Calu3 (cell line): ENCODE results near the gene PILRA. TPM values are rescaled to one million over a fixed set of nuclear protein-coding genes. Genes with fewer than 3 reads are reported as not detected.

ENCODE experiments used
- BruUV-seq: library from RNA; stranded (reverse); fragments of 400-500 nt; replicated peaks from 2 replicates; lab custom pipeline; 2021; lab: Mats Ljungman, UMichigan
- CTCF ChIA-PET: fragments of 300-600 bp; sonication (Branson Sonifier 250); formaldehyde crosslinking; loops from one replicate; lab custom pipeline; 2022; ENCODE audit warnings: antibody characterized with exemption; lab: Charles Lee
- DNase-seq: peaks from one replicate; pipeline ENCODE4 v3.0.0; 2022
- H3K27ac Mint-ChIP-seq: one replicate; pipeline ENCODE4 v1.8.0; 2022; ENCODE audit warnings: mixed read lengths; ENCODE audit not compliant: unreplicated experiment
- H3K27me3 Mint-ChIP-seq: one replicate; pipeline ENCODE4 v1.8.0; 2022; ENCODE audit warnings: mixed read lengths; ENCODE audit not compliant: unreplicated experiment
- H3K36me3 Mint-ChIP-seq: one replicate; pipeline ENCODE4 v1.8.0; 2022; ENCODE audit warnings: mild to moderate bottlenecking, moderate library complexity, mixed read lengths; ENCODE audit not compliant: insufficient read depth, unreplicated experiment
- H3K4me1 Mint-ChIP-seq: one replicate; pipeline ENCODE4 v1.8.0; 2022; ENCODE audit warnings: mild to moderate bottlenecking, low read depth, mixed read lengths; ENCODE audit not compliant: unreplicated experiment
- H3K4me3 Mint-ChIP-seq: one replicate; pipeline ENCODE4 v1.8.0; 2022; ENCODE audit warnings: mild to moderate bottlenecking, low read depth, moderate library complexity, mixed read lengths; ENCODE audit not compliant: unreplicated experiment
- H3K9me3 Mint-ChIP-seq: one replicate; pipeline ENCODE4 v1.8.0; 2022; ENCODE audit warnings: low read depth, mixed read lengths; ENCODE audit not compliant: unreplicated experiment
- intact Hi-C: fragments of 100-400 bp; cut with micrococcal nuclease; formaldehyde crosslinking; loops from one replicate; pipeline ENCODE4 v1.10.0; 2022; ENCODE audit not compliant: unreplicated experiment
- total RNA-seq: library from RNA; stranded (reverse); gene quantifications from 2 replicates; pipeline ENCODE4 v1.2.3, GENCODE V29; 2022
- TF ChIP-seq, protein P1 (sequence below): fragments of 200-600 bp; IDR thresholded peaks from one replicate; pipeline ENCODE4 v1.8.0; 2022; ENCODE audit warnings: antibody characterized with exemption; ENCODE audit not compliant: unreplicated experiment

The PILRA gene
- total RNA-seq, 1 experiment from 2014 or later = 3.1 TPM

DNA sequence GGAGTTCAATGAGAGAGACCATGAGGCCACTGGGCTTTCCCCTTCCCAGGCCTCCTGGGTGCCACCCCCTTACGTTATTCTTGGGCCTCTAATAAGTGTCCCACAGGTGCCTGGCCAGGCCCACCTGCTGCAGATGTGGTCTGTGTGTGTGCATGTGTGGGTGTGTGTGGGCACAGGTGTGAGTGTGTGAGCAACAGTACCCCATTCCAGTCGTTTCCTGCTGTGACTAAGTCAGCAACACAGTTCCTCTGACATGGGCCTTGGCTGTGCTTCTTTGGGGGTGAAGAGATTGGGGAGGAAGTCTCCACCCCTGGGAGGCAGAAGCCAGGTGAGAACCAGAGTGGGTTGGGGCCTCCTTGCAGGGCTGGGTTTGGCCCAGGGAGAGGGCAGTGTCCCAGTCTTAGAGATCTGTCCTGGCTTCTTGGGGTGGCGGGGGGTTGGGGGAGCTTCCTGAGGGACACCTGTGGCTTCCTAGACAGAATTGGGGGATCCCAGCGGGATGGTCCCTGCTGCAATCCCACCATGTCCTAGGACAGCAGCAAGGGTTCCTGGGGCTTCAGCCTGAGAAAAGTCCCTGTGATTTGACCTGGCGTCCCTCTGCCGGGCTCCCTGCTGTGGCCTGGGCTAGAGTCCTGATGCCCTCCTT, 19.5 kb upstream of the PILRA start:
- H3K27me3 Mint-ChIP-seq = no peaks in the 10 kb centered on the region
- H3K27ac Mint-ChIP-seq = no peak overlapping the region
- TF ChIP-seq, protein P1, sequence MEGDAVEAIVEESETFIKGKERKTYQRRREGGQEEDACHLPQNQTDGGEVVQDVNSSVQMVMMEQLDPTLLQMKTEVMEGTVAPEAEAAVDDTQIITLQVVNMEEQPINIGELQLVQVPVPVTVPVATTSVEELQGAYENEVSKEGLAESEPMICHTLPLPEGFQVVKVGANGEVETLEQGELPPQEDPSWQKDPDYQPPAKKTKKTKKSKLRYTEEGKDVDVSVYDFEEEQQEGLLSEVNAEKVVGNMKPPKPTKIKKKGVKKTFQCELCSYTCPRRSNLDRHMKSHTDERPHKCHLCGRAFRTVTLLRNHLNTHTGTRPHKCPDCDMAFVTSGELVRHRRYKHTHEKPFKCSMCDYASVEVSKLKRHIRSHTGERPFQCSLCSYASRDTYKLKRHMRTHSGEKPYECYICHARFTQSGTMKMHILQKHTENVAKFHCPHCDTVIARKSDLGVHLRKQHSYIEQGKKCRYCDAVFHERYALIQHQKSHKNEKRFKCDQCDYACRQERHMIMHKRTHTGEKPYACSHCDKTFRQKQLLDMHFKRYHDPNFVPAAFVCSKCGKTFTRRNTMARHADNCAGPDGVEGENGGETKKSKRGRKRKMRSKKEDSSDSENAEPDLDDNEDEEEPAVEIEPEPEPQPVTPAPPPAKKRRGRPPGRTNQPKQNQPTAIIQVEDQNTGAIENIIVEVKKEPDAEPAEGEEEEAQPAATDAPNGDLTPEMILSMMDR = no peak
- H3K4me3 Mint-ChIP-seq = no peak overlapping the region
- DNase-seq = no peak
- no peaks in the 10 kb centered on the region for H3K9me3 Mint-ChIP-seq
- intact Hi-C loops = no loop called here
- H3K36me3 Mint-ChIP-seq = peaks cover 19% of the 10 kb centered on the region
- BruUV-seq = no TSS peak
- no peaks in the 10 kb centered on the region for H3K4me1 Mint-ChIP-seq
- CTCF ChIA-PET = no interaction called here

- intact Hi-C loops = no loop called here
- CTCF ChIA-PET = no interaction called here
- BruUV-seq = no TSS peak
- no peak for DNase-seq
- H3K36me3 Mint-ChIP-seq = peaks cover 22% of the 10 kb centered on the region
- TF ChIP-seq, protein P1 = no peak
- H3K4me1 Mint-ChIP-seq = no peaks in the 10 kb centered on the region
- no peak overlapping the region for H3K4me3 Mint-ChIP-seq
- H3K27ac Mint-ChIP-seq = no peak overlapping the region
- no peaks in the 10 kb centered on the region for H3K9me3 Mint-ChIP-seq
- no peaks in the 10 kb centered on the region for H3K27me3 Mint-ChIP-seq
Measured at GRCh38 chr7:100356416-100357068, 16.7 kb upstream of the PILRA start.

DNA sequence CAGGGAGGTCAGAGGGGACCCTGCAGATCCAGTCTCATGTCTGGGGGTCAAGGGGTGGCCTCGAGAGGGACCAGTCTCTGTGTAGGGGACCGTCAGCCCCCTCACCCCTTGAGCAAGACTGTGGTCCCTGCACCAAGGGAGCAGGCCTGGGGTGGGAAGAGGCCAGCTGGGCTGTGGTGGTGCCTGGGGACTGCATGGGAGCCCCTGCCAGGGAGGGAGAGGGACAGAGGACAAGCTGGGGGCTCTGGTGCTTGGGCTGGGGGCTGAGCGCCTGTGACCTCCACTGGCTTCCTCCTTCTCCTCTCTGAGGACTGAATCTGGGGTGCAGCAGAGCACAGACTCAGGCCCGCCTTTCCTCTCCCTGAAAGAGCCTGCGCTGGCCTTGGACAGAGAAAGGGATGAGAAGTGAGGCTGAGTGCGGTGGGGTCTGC, 16.1 kb upstream of the PILRA start:
- CTCF ChIA-PET = no interaction called here
- no peak overlapping the region for H3K4me3 Mint-ChIP-seq
- H3K9me3 Mint-ChIP-seq = no peaks in the 10 kb centered on the region
- no TSS peak for BruUV-seq
- H3K36me3 Mint-ChIP-seq = peaks cover 24% of the 10 kb centered on the region
- intact Hi-C loops = no loop called here
- TF ChIP-seq, protein P1 = no peak
- H3K27me3 Mint-ChIP-seq = no peaks in the 10 kb centered on the region
- H3K27ac Mint-ChIP-seq = no peak overlapping the region
- DNase-seq = no peak
- no peaks in the 10 kb centered on the region for H3K4me1 Mint-ChIP-seq

GRCh38 chr7:100358027-100358856, 15.0 kb upstream of the PILRA start, which contains the start of gene PILRB:
Gene PILRB, plus strand, starts transcription at chr7:100358117. Its CDS starts 186 bp downstream, at chr7:100358303.
- H3K27me3 Mint-ChIP-seq = no peaks in the 10 kb centered on the region
- no peaks in the 10 kb centered on the region for H3K9me3 Mint-ChIP-seq
- CTCF ChIA-PET = no interaction called here
- H3K4me3 Mint-ChIP-seq = no peak within 1 kb of the TSS
- H3K4me1 Mint-ChIP-seq = no peaks in the 10 kb centered on the region
- H3K27ac Mint-ChIP-seq = no peak within 1 kb of the TSS
- TF ChIP-seq, protein P1 = no peak
- peaks cover 33% of the 10 kb centered on the region for H3K36me3 Mint-ChIP-seq
- intact Hi-C loops = no loop called here
- DNase-seq = no peak
- no TSS peak for BruUV-seq
